AG08395 (cell line): Measurements from ENCODE around the gene UPF2.
A peak's percentile ranks its signal among the peaks of the same experiment; 100 is the strongest.
"Not testable (repeated sequence)": the region's sequence is repeated elsewhere in the genome, so short reads cannot be mapped to it uniquely, and the experiment has no call there.

ENCODE experiments used
- DNase-seq: peaks from one replicate; pipeline ENCODE4 v3.0.0; 2012; ENCODE audit warnings: mixed read lengths, low spot score

UPF2 gene

DNA sequence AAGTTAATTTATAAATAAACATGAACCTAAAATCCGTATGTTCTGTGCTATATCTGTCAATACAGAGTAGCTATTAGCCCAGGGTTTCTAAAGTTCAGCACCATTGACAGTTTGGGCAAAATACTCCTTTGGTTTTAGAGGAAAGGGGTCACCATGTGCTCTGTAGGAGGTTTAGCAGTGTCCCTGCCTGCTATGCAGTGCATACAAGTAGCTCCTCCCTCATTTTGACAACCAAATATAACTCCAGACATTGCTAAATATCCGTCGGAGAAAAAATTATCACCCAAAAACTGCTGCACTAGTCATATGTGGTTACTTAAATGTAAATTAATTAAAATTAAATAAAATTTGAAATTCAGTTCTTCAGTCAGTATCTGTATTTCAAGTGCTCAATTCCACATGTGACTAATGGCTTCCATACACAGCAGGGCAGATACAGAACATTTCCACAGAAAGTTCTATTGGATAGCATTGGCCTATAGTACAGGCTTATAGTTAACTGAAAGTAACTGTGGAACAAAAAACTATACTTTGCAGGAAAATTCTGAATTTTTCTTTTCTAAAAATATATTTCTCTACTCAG is 6.4 kb downstream of the UPF2 start:
- no peak for DNase-seq

DNA sequence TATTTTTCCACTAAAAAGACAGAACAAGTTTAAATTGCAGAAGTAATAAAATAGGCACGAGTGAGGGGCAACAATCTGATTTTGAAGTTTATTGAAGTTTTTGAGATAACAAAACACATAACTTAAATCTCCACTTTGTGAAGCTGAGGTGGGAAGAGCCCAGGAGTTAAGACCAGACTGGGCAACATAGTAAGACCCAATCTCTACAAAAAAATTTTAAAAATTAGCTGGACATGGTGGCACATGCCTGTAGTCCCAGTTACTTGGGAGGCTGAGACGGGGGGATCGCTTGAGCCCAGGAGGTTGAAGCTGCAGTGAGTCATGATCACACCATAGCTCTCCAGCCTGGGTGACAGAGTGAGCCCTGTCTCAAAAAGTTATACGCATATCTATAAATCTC is 11.2 kb downstream of the UPF2 start:
- DNase-seq, result no peak

DNA sequence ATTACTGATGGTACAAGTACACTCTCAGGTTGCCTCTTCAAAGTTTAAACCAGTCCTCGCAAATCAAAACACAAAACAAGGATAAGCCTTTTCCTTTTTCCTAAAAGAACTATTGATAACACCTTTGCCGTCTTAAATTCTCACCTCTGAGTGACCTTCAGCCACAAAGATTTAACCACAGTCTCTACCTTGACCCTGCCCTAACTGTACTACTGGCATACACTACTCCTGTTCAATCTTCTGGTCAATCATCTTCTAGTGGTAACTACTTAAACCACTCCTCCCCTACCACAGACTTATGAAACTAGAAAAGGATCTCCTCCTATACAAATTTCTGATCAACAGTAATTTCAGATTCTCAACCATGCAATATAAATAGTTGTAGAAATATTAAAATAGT is 15.1 kb downstream of the UPF2 start:
- no peak for DNase-seq

DNA sequence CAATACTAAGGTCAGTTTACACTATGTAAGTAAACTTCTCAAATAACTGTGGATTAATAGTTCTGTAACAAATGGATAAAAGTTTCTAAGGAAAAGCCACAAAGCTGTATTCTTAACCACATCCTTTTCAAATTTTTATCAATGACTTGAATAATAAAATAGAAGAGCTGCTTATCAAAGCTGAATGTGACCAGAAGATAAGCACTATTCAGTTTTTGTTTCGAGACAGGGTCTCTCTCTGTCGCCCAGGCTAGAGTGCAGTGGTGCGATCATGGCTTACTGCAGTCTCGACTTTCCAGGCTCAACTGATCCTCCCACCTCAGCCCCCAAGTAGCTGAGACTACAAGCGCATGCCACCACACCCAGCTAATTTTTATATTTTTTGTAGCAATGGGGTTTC is 17.0 kb downstream of the UPF2 start:
- no peak for DNase-seq

DNA sequence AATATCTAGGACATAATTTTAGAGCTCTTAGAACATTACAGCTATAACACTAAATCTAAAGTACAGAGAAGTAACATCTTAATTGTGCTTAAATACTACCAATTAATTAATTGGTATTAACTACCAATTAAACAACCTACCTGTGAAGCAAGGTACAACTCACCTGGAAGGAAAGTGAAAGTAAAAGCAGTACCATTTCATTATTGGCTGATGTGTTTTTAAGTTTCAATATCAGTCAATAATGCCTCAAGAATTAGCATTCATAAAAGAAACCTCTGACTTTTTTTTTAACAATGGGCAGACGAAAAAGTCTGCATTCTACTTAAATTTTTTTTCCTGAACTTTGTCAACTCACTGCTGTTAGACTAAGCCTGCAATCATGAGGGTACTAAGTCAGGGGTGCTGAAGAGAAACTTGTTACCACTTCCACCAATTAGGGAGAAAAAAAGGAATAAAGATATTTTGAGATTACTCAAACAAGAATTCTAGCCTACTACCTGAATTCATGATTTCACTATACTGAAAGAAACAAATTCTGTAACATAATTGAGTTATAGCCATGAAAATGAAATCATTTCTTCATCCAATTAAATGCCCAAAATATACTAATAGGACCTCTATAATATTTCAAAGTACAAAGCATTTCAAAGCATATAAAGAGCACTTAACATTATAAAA is 19.9 kb downstream of the UPF2 start:
- DNase-seq, result no peak

DNA sequence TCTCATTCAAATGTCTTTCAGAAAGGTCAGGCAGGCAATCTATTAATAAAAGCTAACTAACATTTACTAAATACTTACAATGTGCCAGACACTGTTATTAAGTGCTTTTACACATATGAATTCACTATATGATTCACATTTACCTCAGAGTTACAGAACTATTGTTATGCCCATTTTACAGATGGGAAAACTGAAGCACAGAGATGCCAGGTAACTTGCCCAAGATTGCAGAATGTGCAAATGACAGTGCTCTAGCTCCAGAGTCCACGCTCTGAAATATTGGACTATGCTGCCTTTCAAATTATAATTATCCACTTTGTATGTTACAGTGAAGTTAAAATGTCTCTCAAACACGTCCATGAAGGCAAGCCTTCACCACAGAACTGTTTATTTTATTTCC is 22.0 kb downstream of the UPF2 start:
- no peak for DNase-seq

DNA sequence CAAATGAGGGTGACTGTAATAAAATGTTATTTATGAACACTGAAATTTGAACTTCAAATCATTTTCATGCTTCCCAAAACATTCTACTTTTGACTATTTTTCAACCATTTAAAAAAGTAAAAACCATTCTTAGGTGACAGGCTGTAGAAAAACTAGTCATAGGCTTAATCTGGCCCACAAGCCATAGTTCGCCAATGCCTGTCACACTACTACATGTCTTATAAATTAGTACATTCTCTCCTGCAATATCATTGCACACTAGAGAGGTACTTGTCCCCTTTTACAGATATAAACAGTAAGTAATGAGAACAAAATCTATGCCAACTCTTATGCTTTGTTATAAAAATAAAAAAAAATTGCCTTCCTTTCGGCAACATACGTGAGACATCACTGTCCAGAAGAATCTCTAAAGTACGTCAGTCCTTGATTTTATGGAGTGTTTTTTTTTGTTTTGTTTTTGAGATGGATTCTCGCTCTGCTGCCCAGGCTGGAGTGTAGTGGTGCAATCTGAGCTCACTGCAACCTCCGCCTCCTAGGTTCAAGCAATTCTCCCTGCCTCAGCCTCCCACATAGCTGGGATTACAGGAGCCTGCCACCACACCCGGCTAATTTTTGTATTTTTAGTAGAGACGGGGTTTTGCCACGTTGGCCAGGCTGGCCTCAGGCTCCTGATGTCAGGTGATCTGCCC is 23.2 kb downstream of the UPF2 start:
- no peak for DNase-seq

DNA sequence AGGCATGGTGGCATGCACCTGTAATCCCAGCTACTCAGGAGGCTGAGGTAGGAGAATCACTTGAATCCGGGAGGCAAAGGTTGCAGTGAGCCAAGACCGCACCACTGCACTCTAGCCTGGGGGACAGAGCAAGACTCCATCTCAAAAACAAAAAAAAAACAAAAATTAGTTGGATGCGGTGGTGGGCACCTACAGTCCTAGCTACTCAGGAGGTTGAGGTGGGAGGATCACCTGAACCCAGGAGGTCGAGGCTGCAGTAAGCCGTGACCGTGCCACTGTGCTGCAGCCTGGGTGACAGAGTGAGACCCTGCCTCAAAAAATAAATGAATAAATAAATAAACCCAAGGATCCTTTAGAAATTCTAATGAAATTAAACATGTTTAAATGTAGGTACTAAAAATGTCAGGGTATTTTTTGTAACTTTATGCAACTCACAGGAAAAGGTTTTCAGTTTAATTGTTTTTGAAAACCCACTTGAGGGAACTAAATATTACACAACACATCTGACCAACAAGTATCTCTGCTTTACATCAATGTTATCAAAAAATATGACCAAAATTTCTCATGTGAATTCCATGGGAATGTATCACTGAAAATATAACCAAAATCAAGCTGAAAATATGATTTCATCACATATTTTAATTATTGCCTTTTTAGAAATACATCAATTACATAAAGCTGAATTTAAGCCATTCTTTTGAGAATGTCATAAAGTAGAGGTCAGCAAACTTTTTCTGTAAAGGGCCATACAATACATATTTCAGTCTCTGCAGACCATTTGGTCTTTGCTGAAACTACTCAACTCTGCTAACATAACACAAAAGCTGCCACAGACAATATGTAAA is 23.9 kb downstream of the UPF2 start:
- peak; percentile 12 for DNase-seq

DNA sequence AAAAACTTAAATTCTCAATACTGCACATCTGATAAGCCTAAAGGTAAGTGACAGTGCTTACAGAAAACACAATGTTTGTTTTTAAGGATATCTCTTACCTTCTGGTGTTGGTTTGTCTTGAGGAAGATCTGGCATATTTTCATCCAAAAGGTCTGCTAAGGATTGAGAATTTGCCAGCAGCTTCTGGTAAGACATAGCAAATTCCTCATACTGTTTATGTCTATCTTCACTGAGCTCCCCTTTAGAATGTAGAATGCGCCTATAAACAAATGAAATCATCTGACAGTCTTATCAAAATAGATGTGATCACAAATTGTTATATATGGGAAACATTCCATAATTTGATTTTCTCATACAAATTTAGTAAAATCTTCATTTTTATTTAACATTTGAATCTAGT is 28.7 kb downstream of the UPF2 start:
- DNase-seq, result no peak

DNA sequence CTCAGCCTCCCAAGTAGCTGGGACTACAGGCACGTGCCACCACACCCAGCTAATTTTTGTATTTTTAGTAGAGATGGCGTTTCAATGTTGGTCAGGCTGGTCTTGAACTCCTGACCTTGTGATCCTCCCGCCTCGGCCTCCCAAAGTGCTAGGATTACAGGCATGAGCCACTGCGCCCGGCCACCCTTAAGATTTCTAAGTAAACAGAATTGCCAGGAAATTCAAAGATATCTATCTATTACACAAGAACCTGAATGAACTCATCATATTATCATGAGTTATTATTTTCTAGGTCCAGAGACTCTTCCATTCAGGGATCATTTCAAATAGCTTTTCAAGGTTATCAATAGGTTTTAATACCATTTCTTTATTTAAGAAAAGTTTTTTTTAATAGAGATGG is 29.2 kb downstream of the UPF2 start:
- DNase-seq, result not testable (repeated sequence)

DNA sequence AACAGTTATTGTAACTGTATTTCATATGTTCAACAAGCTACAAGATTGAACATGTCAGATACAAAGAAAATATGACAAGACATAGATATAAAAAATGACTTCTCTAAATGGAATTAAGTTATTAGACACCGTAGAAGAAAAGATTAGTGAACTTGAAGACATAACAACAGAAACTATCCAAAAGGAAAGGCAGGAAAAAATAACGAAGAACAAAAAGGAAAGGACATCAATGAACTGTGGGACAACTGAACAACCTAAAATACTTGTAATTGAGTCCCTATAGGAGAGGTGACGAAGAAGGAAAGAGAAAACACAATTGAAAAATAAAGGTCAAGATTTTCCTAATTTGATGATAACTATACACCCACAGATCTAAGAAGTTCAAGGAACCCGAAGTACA is 32.3 kb downstream of the UPF2 start:
- DNase-seq, result no peak

DNA sequence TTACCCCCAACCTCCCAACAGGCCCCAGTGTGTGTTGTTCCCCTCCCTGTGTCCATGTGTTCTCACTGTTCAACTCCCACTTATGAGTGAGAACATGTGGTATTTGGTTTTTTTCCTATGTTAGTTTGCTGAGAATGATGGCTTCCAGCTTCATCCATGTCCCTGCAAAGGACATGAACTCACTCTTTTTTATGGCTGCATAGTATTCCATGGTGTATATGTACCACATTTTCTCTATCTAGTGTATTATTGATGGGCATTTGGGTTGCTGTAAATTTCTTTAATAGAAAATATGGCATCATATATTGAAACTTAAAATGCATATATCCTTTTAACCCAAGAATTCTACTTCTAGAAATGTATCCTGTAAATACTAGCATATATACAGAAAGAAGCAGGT is 33.8 kb downstream of the UPF2 start:
- not testable (repeated sequence) for DNase-seq

DNA sequence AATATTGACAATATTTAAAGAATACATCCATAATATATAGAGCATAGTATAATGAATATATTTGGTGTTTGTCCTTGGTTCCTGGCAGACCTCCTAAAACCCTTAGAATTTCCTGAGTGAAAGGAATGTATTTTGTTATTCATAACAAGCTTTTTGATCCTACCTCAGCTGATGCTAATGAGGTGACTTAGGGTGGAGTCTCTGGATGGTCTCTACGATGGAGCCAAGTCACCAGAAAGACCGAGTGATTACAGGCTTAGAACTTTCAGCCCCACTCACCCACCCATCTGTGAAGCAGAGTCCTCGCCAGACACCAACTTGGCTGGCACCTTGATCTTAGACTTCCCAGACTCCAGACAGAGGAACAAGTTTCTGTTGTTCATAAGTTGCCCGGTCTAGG is 35.9 kb downstream of the UPF2 start:
- no peak for DNase-seq

DNA sequence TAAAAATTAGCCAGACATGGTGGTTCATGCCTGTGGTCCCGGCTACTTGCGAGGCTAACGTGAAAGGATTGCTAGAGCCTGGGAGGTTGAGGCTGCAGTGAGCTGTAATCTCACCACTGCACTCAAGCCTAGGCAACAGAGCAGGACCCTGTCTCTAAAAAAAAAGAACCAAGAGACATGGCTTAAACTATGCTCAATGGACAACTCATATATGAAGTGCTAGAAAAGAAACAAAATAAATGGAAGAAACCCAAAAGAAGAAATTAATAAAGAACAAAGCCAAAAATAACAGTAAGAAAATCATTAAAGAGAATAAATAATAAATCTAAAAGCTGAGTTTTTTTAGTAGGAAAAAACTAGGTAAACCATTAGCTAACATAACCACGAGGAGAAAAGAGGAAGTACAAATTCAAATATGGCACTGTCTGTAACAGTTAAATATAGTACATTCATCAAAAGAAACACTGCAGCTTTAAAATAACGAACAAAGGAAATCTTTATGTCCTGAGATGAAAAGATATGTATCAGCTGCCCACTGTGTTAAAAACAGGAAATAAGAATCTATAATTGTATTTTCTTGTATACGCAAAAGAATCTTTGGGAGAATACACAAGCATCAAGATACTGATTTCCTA is 48.7 kb downstream of the UPF2 start:
- DNase-seq, result no peak

DNA sequence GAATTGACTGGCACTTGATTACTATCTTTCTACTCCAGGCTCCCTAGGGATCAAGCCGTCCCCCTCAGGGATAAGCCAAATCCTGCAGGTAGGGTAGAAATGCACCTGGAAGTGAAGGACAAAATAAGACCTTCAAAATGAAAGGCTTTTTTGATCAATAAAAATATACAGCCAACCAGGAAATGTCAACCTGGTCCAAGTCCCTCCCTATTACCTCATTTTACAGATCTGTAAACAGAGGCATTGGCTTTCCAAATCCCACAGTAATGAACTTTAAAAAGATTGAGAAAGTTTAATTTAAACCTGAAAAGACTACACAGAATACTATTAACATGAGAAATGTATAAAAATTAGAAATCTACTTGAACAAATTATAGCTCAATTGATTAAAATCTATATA is 53.7 kb downstream of the UPF2 start:
- DNase-seq, result no peak

DNA sequence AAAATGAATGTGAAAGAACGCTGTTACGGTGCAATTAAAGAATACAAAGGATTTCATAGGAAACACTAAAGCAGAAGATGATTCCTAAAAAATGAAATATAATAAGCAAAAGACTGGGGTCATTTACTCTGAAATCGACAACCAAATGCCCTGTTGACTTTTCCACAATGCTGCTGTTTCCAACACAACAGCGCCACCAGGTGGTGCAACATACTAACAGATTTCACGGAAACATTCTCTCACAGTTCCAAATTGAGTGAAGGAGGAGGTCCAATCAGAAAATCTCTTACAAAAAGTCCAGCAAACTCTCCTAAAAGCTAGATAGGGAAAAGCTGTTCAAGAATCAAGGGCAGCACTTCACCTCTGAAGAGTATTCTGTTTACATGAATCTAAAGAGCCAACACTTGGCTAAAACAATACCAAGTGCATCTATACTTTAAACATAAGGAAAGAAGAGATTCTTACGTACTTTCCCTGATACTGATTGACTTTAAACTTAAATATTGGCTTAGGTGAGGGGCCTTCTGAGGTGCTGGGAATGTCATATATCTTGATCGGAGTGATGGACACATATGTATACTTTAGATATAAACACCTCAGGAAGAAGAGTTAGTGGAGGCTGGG is 55.9 kb downstream of the UPF2 start:
- DNase-seq, result peak; percentile 81

DNA sequence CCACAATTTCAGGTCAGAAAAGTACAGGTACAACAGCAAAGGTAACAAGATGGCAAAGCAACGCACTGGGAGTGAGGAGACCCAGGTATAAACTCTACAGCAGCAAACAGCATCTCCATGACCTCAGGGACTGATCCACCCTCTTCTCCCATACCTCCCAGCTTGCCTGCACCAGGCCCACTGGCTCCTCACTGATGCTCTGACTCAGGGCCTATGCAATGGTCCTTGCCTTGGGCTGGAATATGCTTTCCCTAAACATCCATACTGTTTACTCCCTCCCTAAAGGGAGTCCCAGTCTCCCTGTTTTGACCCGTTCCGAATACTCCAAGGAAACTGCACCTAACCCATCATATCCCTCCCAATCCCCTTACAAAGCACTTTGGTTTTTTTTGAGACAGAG is 60.4 kb downstream of the UPF2 start:
- DNase-seq, result no peak

DNA sequence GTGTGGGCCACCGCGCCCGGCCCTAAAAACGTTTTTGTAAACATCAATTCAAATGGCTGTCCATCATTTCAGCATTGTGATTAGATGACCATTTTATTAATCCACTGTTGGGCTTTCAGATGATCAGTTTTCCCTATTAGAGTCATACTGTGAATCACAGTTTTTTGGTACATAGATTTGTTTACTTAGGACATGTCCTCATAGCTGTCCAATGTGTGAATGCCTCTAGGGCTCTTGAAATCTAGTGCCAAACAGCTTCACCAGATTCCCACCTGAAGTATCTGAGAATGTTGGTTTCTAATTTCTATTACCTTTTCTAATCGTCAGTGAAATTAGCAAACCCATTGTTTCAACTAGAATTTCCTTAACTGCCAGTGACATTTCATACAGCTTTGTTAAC is 66.8 kb downstream of the UPF2 start:
- DNase-seq, result no peak

DNA sequence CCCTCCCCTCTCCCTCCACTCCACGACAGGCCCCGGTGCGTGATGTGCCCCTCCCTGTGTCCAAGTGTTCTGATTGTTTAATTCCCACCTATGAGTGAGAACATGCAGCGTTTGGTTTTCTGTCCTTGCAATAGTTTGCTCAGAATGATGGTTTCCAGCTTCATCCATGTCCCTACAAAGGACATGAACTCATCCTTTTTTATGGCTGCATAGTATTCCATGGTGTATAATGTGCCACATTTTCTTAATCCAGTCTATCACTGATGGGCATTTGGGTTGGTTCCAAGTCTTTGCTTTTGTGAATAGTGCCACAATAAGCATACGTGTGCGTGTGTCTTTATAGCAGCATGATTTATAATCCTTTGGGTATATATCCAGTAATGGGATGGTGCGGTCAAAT is 70.1 kb downstream of the UPF2 start:
- not testable (repeated sequence) for DNase-seq

DNA sequence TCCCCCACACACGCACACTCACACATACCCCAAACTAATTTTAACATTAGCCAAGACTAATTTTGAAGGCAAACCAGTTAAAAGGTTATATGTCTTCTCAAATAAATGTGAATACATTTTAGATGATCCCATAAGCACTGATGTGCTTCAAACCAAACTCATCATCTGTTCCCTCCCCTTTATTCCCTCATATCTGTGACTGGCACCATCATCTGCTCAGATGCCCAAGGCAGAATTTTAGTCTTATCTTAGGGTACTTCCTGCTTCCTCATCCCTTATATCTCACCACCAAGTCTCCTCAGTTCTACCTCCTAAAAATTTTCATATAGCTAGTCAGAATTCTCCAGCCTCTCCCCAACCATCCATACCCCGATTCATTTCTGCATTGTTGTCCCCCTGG is 80.4 kb downstream of the UPF2 start:
- DNase-seq, result no peak

DNA sequence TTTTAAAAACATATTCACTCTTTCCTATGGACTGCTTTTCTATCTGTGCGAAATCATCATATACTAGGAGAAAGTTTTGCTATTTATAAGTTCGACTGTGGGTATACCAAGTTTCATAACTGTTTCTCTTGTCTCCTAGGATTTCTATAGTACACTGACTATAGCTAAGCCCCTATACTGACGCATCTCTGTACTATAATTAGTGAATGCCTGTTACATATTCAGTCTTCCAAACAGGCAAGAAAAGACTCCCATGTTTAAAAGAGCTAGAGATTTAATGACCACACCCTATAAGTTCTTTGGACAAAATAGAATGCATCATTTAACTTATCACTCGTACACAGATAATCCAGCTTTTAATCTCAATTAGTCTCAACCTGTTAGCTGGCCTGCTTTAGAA is 80.8 kb downstream of the UPF2 start:
- DNase-seq, result no peak

DNA sequence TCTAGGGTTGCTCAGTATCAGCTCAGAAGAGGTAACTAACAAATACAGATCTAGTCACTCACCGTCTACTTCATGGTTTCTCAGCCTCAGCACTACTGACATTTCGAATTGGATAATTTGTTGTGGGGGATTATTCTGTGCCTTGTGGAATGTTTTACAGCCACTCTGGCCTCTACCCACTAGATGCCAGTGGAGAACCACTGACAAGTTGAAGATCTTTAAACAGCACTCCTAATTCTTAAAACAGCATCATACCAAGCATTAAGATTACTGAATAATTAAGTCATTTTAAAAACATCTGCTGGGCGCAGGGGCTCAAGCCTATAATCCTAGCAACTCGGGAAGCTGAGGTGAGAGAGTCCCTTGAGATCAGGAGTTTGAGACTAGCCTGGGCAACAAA is 82.6 kb downstream of the UPF2 start:
- no peak for DNase-seq
